AG08395 (cell line): Measurements from ENCODE around the gene IFITM5.
A peak's percentile ranks its signal among the peaks of the same experiment; 100 is the strongest.

Source experiments
- DNase-seq: peaks from one replicate; pipeline ENCODE4 v3.0.0; 2012; ENCODE audit warnings: mixed read lengths, low spot score

Gene IFITM5

GRCh38 chr11:266676-267439 is 32.5 kb downstream of the IFITM5 start:
- no peak for DNase-seq

DNA sequence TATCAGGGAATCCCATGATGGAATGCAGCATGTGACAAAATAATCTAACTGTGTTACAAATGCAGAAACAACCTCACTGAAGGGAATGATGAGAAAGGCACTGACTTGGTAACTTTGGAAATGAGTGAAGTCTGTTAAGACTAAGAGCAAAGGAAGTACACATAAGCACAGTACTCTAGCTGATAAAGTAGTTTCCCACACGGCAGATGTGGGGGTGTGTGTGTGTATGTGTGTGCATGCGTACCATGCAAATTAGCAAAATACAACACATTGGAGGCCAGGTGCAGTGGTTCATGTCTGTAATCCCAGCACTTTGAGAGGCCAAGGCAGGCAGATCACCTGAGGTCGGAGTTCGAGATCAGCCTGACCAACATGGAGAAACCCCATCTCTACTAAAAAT is 37.7 kb downstream of the IFITM5 start:
- no peak for DNase-seq

GRCh38 chr11:259413-259812 is 39.9 kb downstream of the IFITM5 start:
- no peak for DNase-seq

- DNase-seq, result no peak
Measured at GRCh38 chr11:257766-258493, 41.4 kb downstream of the IFITM5 start.

GRCh38 chr11:256952-257737 is 42.2 kb downstream of the IFITM5 start:
- no peak for DNase-seq

- DNase-seq, result no peak
Measured at GRCh38 chr11:255816-256215, 43.5 kb downstream of the IFITM5 start.

DNA sequence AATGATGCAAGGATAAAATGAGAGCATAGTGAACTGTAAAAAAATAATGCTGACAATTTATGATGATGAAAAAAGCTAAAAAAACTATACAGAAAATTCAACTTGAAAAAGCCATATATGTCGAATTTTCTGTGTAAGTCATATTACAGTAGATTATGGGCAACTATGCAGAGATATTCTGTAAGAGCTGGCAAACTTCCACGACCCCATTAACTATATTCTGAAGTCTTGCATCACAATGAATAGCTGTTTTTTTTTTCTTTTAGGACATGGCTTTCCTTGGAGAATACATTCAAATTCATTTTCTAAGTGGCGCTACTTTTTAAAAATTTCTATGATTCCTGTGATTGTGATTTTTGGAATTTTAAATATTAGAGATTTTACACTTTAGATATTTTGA is 44.1 kb downstream of the IFITM5 start:
- no peak for DNase-seq

DNA sequence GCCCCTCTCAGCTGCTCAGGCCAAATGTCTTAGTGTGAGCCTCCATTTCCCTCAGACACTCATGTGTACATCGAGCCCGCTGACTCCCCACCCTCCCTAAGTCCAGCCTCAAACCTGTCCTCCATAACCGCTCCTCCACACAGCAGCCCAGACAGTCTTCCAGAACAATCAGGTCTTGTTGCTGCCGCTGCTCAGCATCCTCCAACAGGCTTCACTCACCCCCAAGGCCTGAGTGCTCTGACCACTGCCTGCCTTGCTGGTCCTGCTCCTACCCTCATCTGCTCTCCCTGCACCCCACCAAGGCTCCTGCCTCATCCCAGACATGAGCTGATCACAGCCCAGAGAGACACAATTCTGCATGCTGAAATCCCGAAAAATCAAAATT is 45.4 kb downstream of the IFITM5 start:
- no peak for DNase-seq

DNA sequence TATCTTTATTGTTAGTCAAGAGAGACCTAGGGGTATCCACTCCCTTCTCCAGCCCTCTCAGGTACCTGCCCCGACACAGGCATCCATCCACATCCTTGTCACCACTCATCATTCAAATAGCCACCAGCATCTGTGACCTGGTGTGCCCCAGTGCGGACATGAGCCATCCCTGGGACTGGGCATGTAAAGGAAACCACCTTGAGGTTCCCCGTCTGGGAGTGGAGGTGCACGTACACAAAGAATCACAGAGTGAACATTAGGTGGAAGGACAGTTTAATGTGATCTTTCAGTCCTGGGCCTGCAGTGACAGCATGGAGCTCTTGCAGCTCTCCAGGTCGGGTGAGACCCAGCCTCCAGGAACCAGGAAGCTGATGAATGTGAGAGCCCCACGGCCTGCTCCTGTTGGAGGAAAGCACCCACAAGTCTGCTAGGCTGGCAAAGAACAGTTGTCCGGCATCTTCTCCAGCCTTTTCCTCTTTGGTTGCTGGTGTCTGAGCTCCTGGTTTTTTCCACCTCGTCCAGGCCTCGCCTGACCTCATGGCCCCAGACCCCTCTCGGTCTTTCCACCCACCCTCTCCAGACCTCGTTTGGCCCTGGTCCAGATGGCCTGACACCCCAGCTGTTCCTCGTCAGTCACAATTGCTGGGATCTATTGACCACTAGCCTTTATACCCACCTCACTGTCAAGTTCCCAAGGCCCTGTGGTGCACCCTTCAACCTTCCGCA is 46.0 kb downstream of the IFITM5 start:
- no peak for DNase-seq

GRCh38 chr11:252666-253065 is 46.7 kb downstream of the IFITM5 start:
- no peak for DNase-seq

GRCh38 chr11:251550-251949 is 47.8 kb downstream of the IFITM5 start:
- DNase-seq, result no peak

DNA sequence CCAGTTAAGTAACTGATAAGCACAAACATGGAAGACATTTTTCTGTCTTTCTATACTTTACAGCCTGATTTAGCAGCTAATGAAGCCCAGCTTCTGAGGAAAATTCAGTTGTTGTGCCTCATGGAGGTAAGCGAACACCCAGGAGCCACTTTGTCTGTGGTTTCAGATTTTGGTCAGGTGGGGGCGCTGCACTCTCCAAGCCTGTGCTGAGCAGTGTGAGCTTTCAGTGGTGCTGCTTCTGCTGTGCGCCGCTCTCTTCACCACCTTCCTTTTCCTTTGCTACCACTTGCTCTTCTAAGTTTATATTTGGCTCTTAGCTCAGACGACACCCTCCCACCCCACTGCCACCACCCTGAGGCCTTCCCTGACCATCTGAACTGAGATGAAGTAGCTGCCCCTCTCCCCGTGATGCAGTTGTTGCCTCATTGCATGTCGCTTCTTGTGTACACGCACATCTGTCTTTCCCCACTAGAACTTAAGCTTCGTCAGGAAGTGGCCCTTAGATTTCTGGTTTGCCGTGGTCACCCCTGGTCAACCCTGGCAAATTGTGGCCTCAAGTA is 48.5 kb downstream of the IFITM5 start:
- peak; percentile 50 for DNase-seq

DNA sequence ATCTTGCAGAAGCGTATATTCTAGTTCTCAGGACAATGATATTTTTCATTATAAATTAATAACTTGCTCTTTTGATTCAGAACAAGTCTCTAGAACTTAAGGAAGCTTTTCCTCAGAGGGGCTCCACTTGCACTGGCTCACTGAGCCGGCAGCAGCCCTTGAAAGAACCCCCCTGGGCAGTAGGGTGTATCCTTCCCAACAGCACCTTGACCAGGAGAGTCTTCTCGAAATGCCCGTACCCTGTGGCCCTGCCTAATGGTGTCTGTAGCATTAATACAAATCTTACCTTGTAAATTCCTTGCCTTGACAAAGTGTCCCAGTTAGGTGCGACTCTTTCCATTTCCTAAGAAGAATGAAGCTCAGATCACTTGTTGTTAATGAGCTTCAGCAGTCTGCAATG is 49.1 kb downstream of the IFITM5 start:
- no peak for DNase-seq

DNA sequence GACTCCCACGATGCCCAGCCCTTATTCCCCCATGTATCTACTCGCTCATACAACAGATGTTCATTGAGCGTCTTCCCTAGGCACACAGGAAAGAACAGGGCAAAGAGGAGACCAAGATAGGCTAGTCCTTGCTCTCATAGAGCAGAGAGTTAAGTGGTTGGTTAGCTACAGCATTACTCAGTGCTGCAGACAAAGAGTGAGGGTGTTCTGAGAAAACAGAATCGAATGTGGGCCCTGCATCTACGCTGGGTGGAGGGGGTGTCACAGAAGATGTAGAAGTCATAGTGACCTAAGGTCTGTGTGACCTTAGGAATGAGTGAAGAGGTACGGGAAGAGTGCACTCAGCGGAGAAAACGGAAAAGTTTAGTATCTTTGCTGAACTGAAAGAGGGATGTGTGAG is 50.3 kb downstream of the IFITM5 start:
- DNase-seq, result no peak
